GM19025 (cell line): ENCODE results near the gene CCDC171.
A peak's percentile ranks its signal among the peaks of the same experiment; 100 is the strongest.
"Not testable (repeated sequence)": the region's sequence is repeated elsewhere in the genome, so short reads cannot be mapped to it uniquely, and the experiment has no call there.

Experiments
- ATAC-seq: cut with Tn5 transposase; IDR thresholded peaks from one replicate; pipeline ENCODE4 v1.9.1; 2021; ENCODE audit warnings: mild to moderate bottlenecking, low read depth, moderate library complexity; ENCODE audit not compliant: unreplicated experiment

Gene CCDC171

GRCh38 chr9:15549611-15550010, 3.2 kb upstream of the CCDC171 start:
- no peak for ATAC-seq

GRCh38 chr9:15553528-15553898, 670 bp downstream of the CCDC171 start:
- ATAC-seq, result peak; percentile 9

- no peak for ATAC-seq
Measured at GRCh38 chr9:15570769-15571168, 17.9 kb downstream of the CCDC171 start.

GRCh38 chr9:15572200-15572770, 19.4 kb downstream of the CCDC171 start:
- no peak for ATAC-seq

- ATAC-seq, result no peak
Measured at GRCh38 chr9:15576350-15577050, 23.7 kb downstream of the CCDC171 start.

GRCh38 chr9:15578714-15579113, 25.9 kb downstream of the CCDC171 start:
- ATAC-seq, result no peak

- ATAC-seq, result no peak
Measured at GRCh38 chr9:15584379-15584778, 31.5 kb downstream of the CCDC171 start.

- no peak for ATAC-seq
Measured at GRCh38 chr9:15592317-15592716, 39.5 kb downstream of the CCDC171 start.

GRCh38 chr9:15592940-15593339, 40.1 kb downstream of the CCDC171 start:
- ATAC-seq, result not testable (repeated sequence)

GRCh38 chr9:15600666-15601330, 48.0 kb downstream of the CCDC171 start:
- not testable (repeated sequence) for ATAC-seq

GRCh38 chr9:15606643-15607472, 54.0 kb downstream of the CCDC171 start:
- ATAC-seq, result no peak

- ATAC-seq, result no peak
Measured at GRCh38 chr9:15612962-15613361, 60.1 kb downstream of the CCDC171 start.

GRCh38 chr9:15617782-15618181, 64.9 kb downstream of the CCDC171 start:
- no peak for ATAC-seq

- ATAC-seq, result no peak
Measured at GRCh38 chr9:15618540-15619331, 65.9 kb downstream of the CCDC171 start.

GRCh38 chr9:15622318-15622971, 69.6 kb downstream of the CCDC171 start:
- ATAC-seq, result no peak

GRCh38 chr9:15635752-15636151, 82.9 kb downstream of the CCDC171 start:
- no peak for ATAC-seq

- no peak for ATAC-seq
Measured at GRCh38 chr9:15640121-15640520, 87.3 kb downstream of the CCDC171 start.

- ATAC-seq, result no peak
Measured at GRCh38 chr9:15641291-15641690, 88.4 kb downstream of the CCDC171 start.

GRCh38 chr9:15642369-15642962, 89.6 kb downstream of the CCDC171 start:
- ATAC-seq, result no peak
